HG03175 (cell line): ENCODE measurements around the gene IFI30.

ENCODE experiments used
- ATAC-seq: cut with Tn5 transposase; IDR thresholded peaks from one replicate; pipeline ENCODE4 v1.9.1; 2021; ENCODE audit warnings: mild to moderate bottlenecking, moderate library complexity; ENCODE audit not compliant: unreplicated experiment

Gene IFI30

DNA sequence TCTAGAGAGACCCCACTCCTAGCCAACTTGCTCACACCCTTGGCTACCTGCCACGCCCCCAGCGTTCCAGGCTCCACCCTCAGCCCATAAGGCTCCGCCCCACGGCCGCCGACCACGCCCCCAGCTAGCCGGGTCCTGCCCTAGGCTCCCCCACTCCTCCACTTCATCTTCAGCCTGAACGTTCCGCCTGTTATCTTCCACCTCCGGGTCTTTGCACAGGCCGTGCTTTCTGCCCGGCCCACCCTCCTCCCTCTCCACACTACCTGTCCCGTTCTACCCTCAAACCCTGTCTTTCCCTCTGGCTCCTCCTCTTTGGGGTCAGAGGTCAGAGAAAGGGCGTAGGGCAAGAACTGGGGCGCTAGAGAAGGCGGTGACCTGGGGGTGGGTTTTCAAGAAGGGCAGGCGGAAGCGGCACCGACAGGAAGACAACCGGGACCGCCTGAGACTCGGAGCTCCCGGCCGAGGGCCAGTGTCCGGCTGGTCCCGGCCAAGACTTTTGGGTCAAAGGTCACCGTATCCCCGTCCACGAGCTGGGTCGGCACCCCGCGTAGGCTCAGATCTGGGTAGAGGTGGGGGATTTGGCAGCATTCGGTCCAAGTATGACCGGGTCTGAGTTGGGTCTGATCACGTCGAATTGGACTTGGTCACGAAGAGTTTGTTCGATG, 50.4 kb downstream of the IFI30 start:
- no peak for ATAC-seq

GRCh38 chr19:18224525-18225354, 51.1 kb downstream of the IFI30 start:
- peak; percentile 93 for ATAC-seq

- no peak for ATAC-seq
These were observed 51.7 kb downstream of the IFI30 start for GRCh38 chr19:18225355-18225701.

GRCh38 chr19:18225702-18226468, 52.3 kb downstream of the IFI30 start, which contains the start of gene PDE4C:
Gene PDE4C (minus strand): TSS chr19:18226438. CDS start chr19:18226415, 23 bp downstream.
- no peak for ATAC-seq

- ATAC-seq: no peak
These were observed 53.6 kb downstream of the IFI30 start for GRCh38 chr19:18226956-18227780.
